ENCODE measurements around the gene CASP3.
"Not testable (repeated sequence)": the region's sequence is repeated elsewhere in the genome, so short reads cannot be mapped to it uniquely, and the experiment has no call there.

Gene CASP3

DNA sequence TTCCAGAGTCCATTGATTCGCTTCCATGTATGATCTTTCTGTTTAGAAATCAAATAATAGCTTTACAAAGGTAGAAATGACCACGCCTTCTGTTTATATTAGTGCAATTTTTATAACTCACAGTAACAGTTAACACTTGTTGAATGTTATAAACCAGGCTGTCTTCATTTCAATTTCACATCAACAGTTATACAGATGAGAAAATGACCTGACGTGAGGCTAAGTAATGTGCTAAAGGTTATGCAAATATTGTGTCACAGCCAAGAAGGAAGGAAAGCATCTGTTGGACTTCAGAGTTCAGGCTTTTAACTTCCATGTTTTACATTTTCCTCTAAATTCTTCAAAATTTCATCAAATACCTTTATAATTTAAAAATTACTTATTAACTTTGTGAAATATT lies 13.9 kb downstream of the CASP3 start:
- no peak for DNase-seq (ENCODE audit: low spot score)

GRCh38 chr4:184632842-184633241 lies 16.4 kb downstream of the CASP3 start:
- no peak for DNase-seq (ENCODE audit: low spot score)

DNA sequence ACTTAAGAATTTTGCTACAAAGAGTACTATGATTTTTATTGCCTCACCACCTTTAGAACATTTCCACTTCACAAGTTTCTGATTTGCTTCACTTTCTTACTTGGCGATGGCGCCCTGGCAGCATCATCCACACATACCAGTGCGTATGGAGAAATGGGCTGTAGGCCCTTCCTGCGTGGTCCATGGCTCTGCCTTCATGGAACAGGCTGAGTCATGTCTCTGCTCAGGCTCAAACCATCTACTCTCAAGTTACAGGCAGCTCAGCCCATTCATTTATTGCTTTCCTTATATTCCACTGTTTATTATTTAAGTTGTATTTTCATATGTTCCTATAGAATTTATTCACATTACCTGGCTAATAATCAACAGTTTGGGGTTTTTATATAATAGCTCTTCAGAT lies 21.1 kb downstream of the CASP3 start:
- DNase-seq (ENCODE audit: low spot score) = no peak

GRCh38 chr4:184625783-184626596 lies 23.3 kb downstream of the CASP3 start:
- DNase-seq (ENCODE audit: low spot score) = not testable (repeated sequence)

DNA sequence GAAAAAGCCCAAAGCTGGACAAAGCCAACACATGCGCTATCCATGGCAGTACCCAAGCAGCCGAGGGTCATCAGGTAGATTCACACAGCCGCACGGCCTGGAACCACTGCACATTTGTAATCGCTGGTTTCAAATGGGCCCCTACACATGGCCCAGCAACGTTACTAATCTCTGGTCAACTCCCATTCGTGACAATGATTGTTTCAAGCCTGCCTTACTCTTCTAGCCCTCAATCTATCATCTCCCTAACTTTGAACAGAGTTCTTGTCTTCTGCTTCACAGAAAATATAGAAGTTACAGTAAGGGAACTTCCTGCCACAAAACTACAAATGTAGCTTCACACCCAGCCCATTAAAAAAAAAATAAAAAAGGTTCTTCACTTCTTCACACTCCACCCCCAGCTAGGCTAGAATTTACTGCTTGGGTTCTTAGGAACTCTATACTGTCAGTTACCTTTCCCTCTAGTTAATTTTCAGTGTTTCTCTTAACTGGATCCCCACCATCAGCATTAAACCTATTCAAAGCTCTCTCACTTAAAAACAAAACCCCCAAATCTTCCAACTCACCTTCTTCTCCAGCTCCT lies 24.2 kb downstream of the CASP3 start:
- DNase-seq (ENCODE audit: low spot score) = no peak

- not testable (repeated sequence) for DNase-seq (ENCODE audit: low spot score)
Measured at GRCh38 chr4:184624504-184624903, 24.7 kb downstream of the CASP3 start.

GRCh38 chr4:184621518-184621917 lies 27.7 kb downstream of the CASP3 start:
- no peak for DNase-seq (ENCODE audit: low spot score)

DNA sequence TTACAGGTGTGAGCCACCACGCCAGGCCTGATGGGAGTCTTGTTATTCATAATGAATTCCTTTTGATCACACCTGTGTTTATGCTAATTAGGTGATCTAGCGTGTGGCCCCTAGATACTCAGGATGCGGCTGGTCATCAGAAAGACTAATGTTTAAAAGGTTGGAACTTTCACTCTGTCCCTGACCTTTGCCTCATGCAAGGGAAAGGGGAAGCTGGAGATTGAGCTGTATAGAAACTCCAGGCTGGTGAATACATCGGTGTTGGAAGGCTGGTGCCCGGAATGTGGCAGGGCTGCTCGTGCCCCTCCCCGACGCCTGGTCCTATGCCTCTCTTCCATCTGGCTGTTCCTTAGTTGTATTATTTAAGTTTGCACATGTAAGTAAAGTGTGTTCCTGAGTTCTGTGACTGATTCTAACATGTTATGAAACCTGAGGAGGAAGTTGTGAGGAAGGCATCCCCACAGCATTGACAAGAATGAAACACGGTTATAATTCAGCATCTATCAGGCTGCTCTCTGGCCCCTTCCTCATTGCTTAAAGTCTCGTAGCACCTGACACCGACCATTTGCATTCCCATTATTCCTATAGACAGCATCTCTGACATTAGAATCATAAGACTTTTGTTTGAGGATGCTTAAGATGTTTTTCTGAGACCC lies 28.9 kb downstream of the CASP3 start:
- no peak for DNase-seq (ENCODE audit: low spot score)

GRCh38 chr4:184617600-184618196 lies 31.5 kb downstream of the CASP3 start:
- DNase-seq (ENCODE audit: low spot score) = no peak

GRCh38 chr4:184616633-184617551 lies 32.4 kb downstream of the CASP3 start:
- DNase-seq (ENCODE audit: low spot score) = no peak

GRCh38 chr4:184616168-184616567 lies 33.1 kb downstream of the CASP3 start:
- not testable (repeated sequence) for DNase-seq (ENCODE audit: low spot score)

- no peak for DNase-seq (ENCODE audit: low spot score)
Measured at GRCh38 chr4:184614509-184614908, 34.7 kb downstream of the CASP3 start.

DNA sequence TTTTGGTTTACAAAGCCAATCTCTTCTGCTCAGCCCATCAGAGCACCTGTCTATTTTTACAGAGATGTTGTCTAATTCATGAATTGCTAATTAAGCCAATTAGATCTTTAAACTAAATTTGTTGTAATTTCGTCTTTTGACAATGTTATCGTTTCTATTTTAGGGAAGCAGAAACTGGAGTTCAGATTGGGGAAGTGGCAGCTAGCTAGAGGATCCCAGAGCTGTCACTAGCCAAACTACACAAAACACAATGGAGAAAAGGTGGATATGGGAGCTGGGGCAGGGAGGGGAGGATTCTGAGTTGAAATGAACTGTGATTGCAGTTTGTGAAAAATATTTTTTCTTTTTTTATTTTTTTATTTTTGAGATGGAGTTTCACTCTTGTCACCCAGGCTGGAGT lies 35.8 kb downstream of the CASP3 start:
- DNase-seq (ENCODE audit: low spot score) = no peak

- DNase-seq (ENCODE audit: low spot score) = no peak
Measured at GRCh38 chr4:184612074-184612473, 37.2 kb downstream of the CASP3 start.

GRCh38 chr4:184607429-184607828 lies 41.8 kb downstream of the CASP3 start:
- DNase-seq (ENCODE audit: low spot score) = not testable (repeated sequence)

DNA sequence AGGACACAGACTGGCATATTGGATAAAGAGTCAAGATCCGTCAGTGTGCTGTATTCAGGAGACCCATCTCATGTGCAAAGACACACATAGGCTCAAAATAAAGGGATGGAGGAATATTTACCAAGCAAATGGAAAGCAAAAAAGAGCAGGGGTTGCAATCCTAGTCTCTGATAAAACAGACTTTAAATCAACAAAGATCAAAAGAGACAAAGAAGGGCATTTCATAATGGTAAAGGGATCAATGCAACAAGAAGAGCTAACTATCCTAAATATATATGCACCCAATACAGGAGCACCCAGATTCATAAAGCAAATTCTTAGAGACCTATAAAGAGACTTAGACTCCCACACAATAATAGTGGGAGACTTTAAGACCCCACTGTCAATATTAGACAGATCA lies 46.4 kb downstream of the CASP3 start:
- not testable (repeated sequence) for DNase-seq (ENCODE audit: low spot score)

DNA sequence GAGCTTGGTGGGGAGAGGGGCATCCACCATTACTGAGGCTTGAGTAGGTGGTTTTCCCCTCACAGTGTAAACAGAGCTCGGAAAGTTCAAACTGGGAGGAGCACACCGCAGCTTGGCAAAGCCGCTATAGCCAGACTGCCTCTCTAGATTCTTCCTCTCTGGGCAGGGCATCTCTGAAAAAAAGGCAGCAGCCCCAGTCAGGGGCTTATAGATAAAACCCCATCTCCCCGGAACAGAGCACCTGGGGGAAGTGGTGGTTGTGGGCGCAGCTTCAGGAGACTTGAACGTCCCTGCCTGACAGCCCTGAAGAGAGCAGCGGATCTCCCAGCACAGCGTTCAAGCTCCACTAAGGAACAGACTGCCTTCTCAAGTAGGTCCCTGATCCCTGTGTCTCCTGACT lies 48.3 kb downstream of the CASP3 start:
- not testable (repeated sequence) for DNase-seq (ENCODE audit: low spot score)

GRCh38 chr4:184599492-184600135 lies 49.6 kb downstream of the CASP3 start:
- peak; percentile 45 for DNase-seq (ENCODE audit: low spot score)

GRCh38 chr4:184598753-184599491 lies 50.3 kb downstream of the CASP3 start:
- DNase-seq (ENCODE audit: low spot score) = no peak

DNA sequence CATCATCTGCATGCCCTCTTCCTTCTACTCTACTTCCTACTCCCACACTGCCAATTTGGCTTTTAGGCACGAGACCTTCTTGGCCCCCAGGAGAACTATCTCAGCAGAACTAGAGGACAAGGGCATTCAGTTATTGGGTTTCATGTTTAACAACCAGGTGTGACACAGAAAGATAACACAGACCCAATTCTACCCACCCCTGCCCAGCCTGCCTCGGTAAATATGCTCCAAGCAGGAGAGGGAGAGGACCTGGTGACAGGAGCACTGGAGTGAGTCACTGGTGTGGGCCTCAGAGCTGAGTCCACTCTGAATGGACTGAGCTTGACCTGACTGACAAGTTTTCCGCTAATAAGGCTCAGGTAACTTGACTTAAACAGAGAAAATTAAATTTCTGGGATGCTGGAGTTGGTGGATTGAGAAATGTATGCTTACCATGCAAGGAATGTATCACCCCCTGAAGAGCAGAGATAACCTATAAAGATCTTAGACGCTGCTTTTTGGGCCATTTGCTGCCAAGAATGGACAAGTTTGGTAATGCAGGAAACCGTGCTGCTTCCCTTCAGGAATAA lies 52.5 kb downstream of the CASP3 start:
- no peak for DNase-seq (ENCODE audit: low spot score)

Measured in hepatic stellate cell (primary cell).